ENCODE measurements around the gene AP1S1.

- TF ChIP-seq, protein P1, sequence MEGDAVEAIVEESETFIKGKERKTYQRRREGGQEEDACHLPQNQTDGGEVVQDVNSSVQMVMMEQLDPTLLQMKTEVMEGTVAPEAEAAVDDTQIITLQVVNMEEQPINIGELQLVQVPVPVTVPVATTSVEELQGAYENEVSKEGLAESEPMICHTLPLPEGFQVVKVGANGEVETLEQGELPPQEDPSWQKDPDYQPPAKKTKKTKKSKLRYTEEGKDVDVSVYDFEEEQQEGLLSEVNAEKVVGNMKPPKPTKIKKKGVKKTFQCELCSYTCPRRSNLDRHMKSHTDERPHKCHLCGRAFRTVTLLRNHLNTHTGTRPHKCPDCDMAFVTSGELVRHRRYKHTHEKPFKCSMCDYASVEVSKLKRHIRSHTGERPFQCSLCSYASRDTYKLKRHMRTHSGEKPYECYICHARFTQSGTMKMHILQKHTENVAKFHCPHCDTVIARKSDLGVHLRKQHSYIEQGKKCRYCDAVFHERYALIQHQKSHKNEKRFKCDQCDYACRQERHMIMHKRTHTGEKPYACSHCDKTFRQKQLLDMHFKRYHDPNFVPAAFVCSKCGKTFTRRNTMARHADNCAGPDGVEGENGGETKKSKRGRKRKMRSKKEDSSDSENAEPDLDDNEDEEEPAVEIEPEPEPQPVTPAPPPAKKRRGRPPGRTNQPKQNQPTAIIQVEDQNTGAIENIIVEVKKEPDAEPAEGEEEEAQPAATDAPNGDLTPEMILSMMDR (IDR thresholded peaks at IDR 0.05): no peak
- TF ChIP-seq POLR2A (IDR thresholded peaks at IDR 0.05) (no peak), POLR2AphosphoS5 (IDR thresholded peaks at IDR 0.05) (no peak)
Measured at GRCh38 chr7:101162551-101163278, 8.4 kb downstream of the AP1S1 start.

All from breast epithelium (tissue), 3 donors.